Coronary artery (tissue), 2 donors: Measurements from ENCODE around the gene PDZD7.

Source experiments
- DNase-seq: peaks from one replicate; pipeline ENCODE4 v3.0.0-alpha.2; 2017; ENCODE audit warnings: low spot score
- H3K27ac ChIP-seq, 2 donors: fragments of 200-600 bp; sonication (generic); one replicate each; pipeline ENCODE4 v1.5.1; 2016 to 2019
- H3K4me3 ChIP-seq: fragments of 200-600 bp; sonication (generic); 2 replicates; pipeline ENCODE4 v1.5.1; 2016; ENCODE audit warnings: mild to moderate bottlenecking, moderate library complexity
- CTCF ChIP-seq: fragments of 200-600 bp; sonication (generic); IDR thresholded peaks from one replicate; pipeline ENCODE4 v1.5.1; 2019; ENCODE audit warnings: antibody characterized with exemption

The PDZD7 gene

GRCh38 chr10:101006593-101007098, 24.3 kb downstream of the PDZD7 start:
- H3K27ac ChIP-seq = peak overlapping the region in 1 of 2 donors; percentile 43
- no peak for TF ChIP-seq CTCF
- no peak overlapping the region for H3K4me3 ChIP-seq
- no peak for DNase-seq

- H3K27ac ChIP-seq = peak overlapping the region in 1 of 2 donors; percentile 43
- no peak overlapping the region for H3K4me3 ChIP-seq
- DNase-seq = no peak
- TF ChIP-seq CTCF = no peak
These were observed 24.9 kb downstream of the PDZD7 start for GRCh38 chr10:101005869-101006567.

GRCh38 chr10:101005361-101005760, 25.6 kb downstream of the PDZD7 start:
- TF ChIP-seq CTCF = no peak
- no peak overlapping the region for H3K27ac ChIP-seq
- DNase-seq = no peak
- H3K4me3 ChIP-seq = no peak overlapping the region

- no peak for DNase-seq
- no peak overlapping the region for H3K4me3 ChIP-seq
- H3K27ac ChIP-seq = peak overlapping the region in 1 of 2 donors; percentile 5
- TF ChIP-seq CTCF = no peak
These were observed 27.2 kb downstream of the PDZD7 start for GRCh38 chr10:101003639-101004206.

GRCh38 chr10:101002456-101002855, 28.5 kb downstream of the PDZD7 start:
- Histone ChIP-seq H3K4me3 (peak overlapping the region; percentile 85), H3K27ac (peak overlapping the region; percentile 99 to 100)
- no peak for DNase-seq
- TF ChIP-seq CTCF = no peak

GRCh38 chr10:101001659-101002035, 29.3 kb downstream of the PDZD7 start:
- Histone ChIP-seq H3K27ac (peak overlapping the region; percentile 99 to 100), H3K4me3 (peak overlapping the region; percentile 85)
- TF ChIP-seq CTCF = no peak
- no peak for DNase-seq
